Tibial nerve (tissue), 4 donors: ENCODE results near the gene PAPLN. TPM values are rescaled to one million over a fixed set of nuclear protein-coding genes. Genes with fewer than 3 reads are reported as not detected.

Experiments
- small RNA-seq: library from RNA; depleted of rRNA; stranded (forward); fragments of <200 nt; gene quantifications from one replicate; pipeline ENCODE3, GENCODE V24; 2016
- total RNA-seq, 4 donors: library from RNA; depleted of rRNA; stranded (reverse); fragments of >200 nt; gene quantifications; one replicate each; pipeline ENCODE4 v1.1.0, GENCODE V29; 2016

The PAPLN gene
- total RNA-seq, 4 donors from 2014 or later: 96.6 to 314 (median 206) TPM

Small RNAs within 50 kb of the gene (small RNA-seq; reads per million reads assigned to genes)
- not detected for gene AC004858.1
- gene RNU6-419P: not detected

Other genes with a start within 250 kb of the PAPLN start
- 10 to 100 TPM; 16.5 to 30.3 (median 23.0) TPM for gene ZFYVE1, start 210.4 kb upstream of the PAPLN start, total RNA-seq
- gene RBM25, start 179.0 kb upstream of the PAPLN start, total RNA-seq: 100 to 1,000 TPM in 2 of 4 donors, 10 to 100 TPM in 2; 87.4 to 120 (median 101) TPM
- gene PSEN1, start 101.0 kb upstream of the PAPLN start, total RNA-seq: 10 to 100 TPM; 39.6 to 77.6 (median 47.4) TPM
- 10 to 100 TPM; 50.7 to 81.9 (median 60.2) TPM for gene NUMB, start 221.0 kb downstream of the PAPLN start, total RNA-seq